T-helper 2 cell treated with Interferon-gamma antibody and Interleukin-4, amounts not matched to agents 100 ng/mL and 5 ng/mL, for 36 hours (primary cell): ENCODE measurements around the gene USP17L29. TPM values are rescaled to one million over a fixed set of nuclear protein-coding genes. Genes with fewer than 3 reads are reported as not detected.
"Not testable (repeated sequence)": the region's sequence is repeated elsewhere in the genome, so short reads cannot be mapped to it uniquely, and the experiment has no call there.

Experiments used
- intact Hi-C: fragments of 100-400 bp; cut with micrococcal nuclease; formaldehyde crosslinking; loops from one replicate; pipeline ENCODE4 v1.15.1; 2023
- total RNA-seq: library from RNA; stranded (reverse); gene quantifications from 2 replicates; pipeline ENCODE4 v1.2.3, GENCODE V29; 2022

Gene USP17L29
- total RNA-seq: not detected in 2 replicates

GRCh38 chr4:9353338-9353737 lies at the start of gene USP17L29:
USP17L29 (plus strand) TSS chr4:9353638; CDS start chr4:9353638, 0 bp downstream.
- intact Hi-C loops: not testable (repeated sequence)

GRCh38 chr4:9324191-9324590 lies 29.2 kb upstream of the USP17L29 start:
- intact Hi-C loops: not testable (repeated sequence)

- intact Hi-C loops: not testable (repeated sequence)
Measured at GRCh38 chr4:9324865-9325264, 28.6 kb upstream of the USP17L29 start, which contains the start of gene USP17L24. USP17L24 (plus strand) TSS chr4:9325165; CDS start chr4:9325165, 0 bp downstream.

GRCh38 chr4:9329611-9330010 lies 23.8 kb upstream of the USP17L29 start, which contains the start of gene USP17L25:
USP17L25 (plus strand) TSS chr4:9329911; CDS start chr4:9329911, 0 bp downstream.
- intact Hi-C loops: not testable (repeated sequence)

GRCh38 chr4:9334358-9334757 lies 19.1 kb upstream of the USP17L29 start, which contains the start of gene USP17L26:
USP17L26 (plus strand) TSS chr4:9334658; CDS start chr4:9334658, 0 bp downstream.
- intact Hi-C loops: not testable (repeated sequence)

GRCh38 chr4:9339103-9339502 lies 14.3 kb upstream of the USP17L29 start, which contains the start of gene USP17L5:
USP17L5 (plus strand) TSS chr4:9339403; CDS start chr4:9339403, 0 bp downstream.
- intact Hi-C loops: not testable (repeated sequence)

GRCh38 chr4:9343848-9344247 lies 9.6 kb upstream of the USP17L29 start, which contains the start of gene USP17L27:
USP17L27 (plus strand) TSS chr4:9344148; CDS start chr4:9344148, 0 bp downstream.
- intact Hi-C loops: not testable (repeated sequence)

GRCh38 chr4:9348593-9348992 lies 4.8 kb upstream of the USP17L29 start, which contains the start of gene USP17L28:
USP17L28 (plus strand) TSS chr4:9348893; CDS start chr4:9348893, 0 bp downstream.
- intact Hi-C loops: not testable (repeated sequence)

- intact Hi-C loops: not testable (repeated sequence)
Measured at GRCh38 chr4:9350866-9351265, 2.6 kb upstream of the USP17L29 start.

GRCh38 chr4:9362829-9363228 lies 9.4 kb downstream of the USP17L29 start, which contains the start of gene USP17L30:
USP17L30 (plus strand) TSS chr4:9363129; CDS start chr4:9363129, 0 bp downstream.
- intact Hi-C loops: not testable (repeated sequence)

GRCh38 chr4:9379881-9380280 lies 26.4 kb downstream of the USP17L29 start:
- intact Hi-C loops: not testable (repeated sequence)

GRCh38 chr4:9381012-9381534 lies 27.6 kb downstream of the USP17L29 start:
- intact Hi-C loops: not testable (repeated sequence)

- intact Hi-C loops: no loop called here
Measured at GRCh38 chr4:9384126-9384525, 30.7 kb downstream of the USP17L29 start.

- intact Hi-C loops: not testable (repeated sequence)
Measured at GRCh38 chr4:9389001-9389400, 35.6 kb downstream of the USP17L29 start.

Other genes with a start within 250 kb of the USP17L29 start
- not detected in 2 replicates for gene FAM90A26, start 183.2 kb upstream of the USP17L29 start, total RNA-seq
- gene USP17L10, start 143.0 kb upstream of the USP17L29 start, total RNA-seq: not detected in 2 replicates
- gene USP17L11, start 138.2 kb upstream of the USP17L29 start, total RNA-seq: not detected in 2 replicates
- gene USP17L12, start 133.5 kb upstream of the USP17L29 start, total RNA-seq: not detected in 2 replicates
- not detected in 2 replicates for gene USP17L13, start 128.7 kb upstream of the USP17L29 start, total RNA-seq
- not detected in 2 replicates for gene USP17L15, start 119.3 kb upstream of the USP17L29 start, total RNA-seq
- not detected in 2 replicates for gene USP17L17, start 109.8 kb upstream of the USP17L29 start, total RNA-seq
- not detected in 2 replicates for gene USP17L18, start 105.0 kb upstream of the USP17L29 start, total RNA-seq
- not detected in 2 replicates for gene USP17L19, start 100.3 kb upstream of the USP17L29 start, total RNA-seq
- gene USP17L20, start 95.5 kb upstream of the USP17L29 start, total RNA-seq: not detected in 2 replicates
- gene USP17L21, start 90.8 kb upstream of the USP17L29 start, total RNA-seq: not detected in 2 replicates
- gene USP17L22, start 86.0 kb upstream of the USP17L29 start, total RNA-seq: not detected in 2 replicates
- not detected in 2 replicates for gene USP17L24, start 28.5 kb upstream of the USP17L29 start, total RNA-seq
- not detected in 2 replicates for gene USP17L25, start 23.7 kb upstream of the USP17L29 start, total RNA-seq
- gene USP17L26, start 19.0 kb upstream of the USP17L29 start, total RNA-seq: not detected in 2 replicates
- not detected in 2 replicates for gene USP17L5, start 14.2 kb upstream of the USP17L29 start, total RNA-seq
- not detected in 2 replicates for gene USP17L27, start 9.5 kb upstream of the USP17L29 start, total RNA-seq
- not detected in 2 replicates for gene USP17L28, start 4.7 kb upstream of the USP17L29 start, total RNA-seq
- gene USP17L30, start 9.5 kb downstream of the USP17L29 start, total RNA-seq: not detected in 2 replicates
- gene DEFB131A, start 90.8 kb downstream of the USP17L29 start, total RNA-seq: not detected in 2 replicates